Muscle layer of colon (tissue), 2 donors: ENCODE results near the gene MEIG1.
"Not testable (repeated sequence)": the region's sequence is repeated elsewhere in the genome, so short reads cannot be mapped to it uniquely, and the experiment has no call there.

Source experiments
- H3K27ac ChIP-seq: one replicate; pipeline ENCODE4 v1.7.0; 2013; ENCODE audit warnings: low read depth, mild to moderate bottlenecking, low read length, moderate library complexity
- H3K27me3 ChIP-seq, 2 donors: one replicate each; pipeline ENCODE4 v1.7.0; 2013; ENCODE audit warnings: low read length in 2 of 2, mild to moderate bottlenecking in 2 of 2; ENCODE audit not compliant: insufficient read depth in 2 of 2, control insufficient read depth in 1 of 2
- H3K36me3 ChIP-seq: one replicate; pipeline ENCODE4 v1.7.0; 2013; ENCODE audit warnings: mild to moderate bottlenecking, low read length; ENCODE audit not compliant: insufficient read depth
- H3K4me1 ChIP-seq: one replicate; pipeline ENCODE4 v1.7.0; 2013; ENCODE audit warnings: mild to moderate bottlenecking, low read length; ENCODE audit not compliant: insufficient read depth
- H3K4me3 ChIP-seq, 2 donors: one replicate each; pipeline ENCODE4 v1.7.0; 2013; ENCODE audit warnings: low read length in 2 of 2, low read depth in 1 of 2, mild to moderate bottlenecking in 1 of 2, moderate library complexity in 1 of 2
- H3K9ac ChIP-seq: one replicate; pipeline ENCODE4 v1.7.0; 2013; ENCODE audit warnings: low read length
- H3K9me3 ChIP-seq: one replicate; pipeline ENCODE4 v1.7.0; 2013; ENCODE audit warnings: mild to moderate bottlenecking, low read length
- donor health status: abdominal sarcoma.
- donor health status: Adenocarcinoma of cecum.

MEIG1 gene

GRCh38 chr10:14995964-14996565, 36.9 kb downstream of the MEIG1 start:
- Histone ChIP-seq H3K4me3 (no peak overlapping the region), H3K9ac (no peak overlapping the region), H3K36me3 (no peaks in the 10 kb centered on the region), H3K27me3 (no peaks in the 10 kb centered on the region), H3K4me1 (no peaks in the 10 kb centered on the region), H3K9me3 (no peaks in the 10 kb centered on the region), H3K27ac (no peak overlapping the region)

GRCh38 chr10:15013530-15013929, 54.3 kb downstream of the MEIG1 start:
- H3K27ac ChIP-seq, H3K9me3 ChIP-seq, H3K27me3 ChIP-seq, H3K9ac ChIP-seq, H3K36me3 ChIP-seq, H3K4me1 ChIP-seq, H3K4me3 ChIP-seq: not testable (repeated sequence)

- Histone ChIP-seq H3K4me3 (no peak overlapping the region), H3K4me1 (no peaks in the 10 kb centered on the region), H3K9ac (no peak overlapping the region), H3K36me3 (no peaks in the 10 kb centered on the region), H3K27ac (no peak overlapping the region), H3K27me3 (no peaks in the 10 kb centered on the region), H3K9me3 (no peaks in the 10 kb centered on the region)
Measured at GRCh38 chr10:15015451-15015850, 56.3 kb downstream of the MEIG1 start.

GRCh38 chr10:15020966-15021365, 61.8 kb downstream of the MEIG1 start:
- H3K4me3 ChIP-seq, H3K4me1 ChIP-seq, H3K36me3 ChIP-seq, H3K27ac ChIP-seq, H3K9ac ChIP-seq, H3K9me3 ChIP-seq, H3K27me3 ChIP-seq: not testable (repeated sequence)
